ENCODE results near the gene PRR5L.

Gene PRR5L

DNA sequence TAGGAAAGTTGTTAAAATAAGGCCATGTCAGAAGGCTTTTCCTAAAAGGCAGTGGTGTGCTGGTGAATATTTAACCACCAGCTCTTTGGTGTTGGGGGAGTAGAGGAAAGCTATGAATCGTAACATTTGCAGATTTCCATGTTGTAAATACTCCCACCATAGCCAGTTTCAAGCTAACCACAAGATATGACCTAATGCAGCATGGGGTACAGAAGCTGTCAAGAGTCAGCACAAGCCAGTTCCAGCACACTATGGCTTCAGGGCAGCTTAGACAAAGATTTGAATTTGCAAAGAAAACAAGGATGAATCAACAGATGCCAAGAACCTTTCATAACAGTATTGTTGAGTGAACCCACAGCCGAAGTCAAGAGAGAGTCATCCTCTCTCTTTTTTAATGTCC lies 46.8 kb upstream of the PRR5L start:
- Histone ChIP-seq H3K36me3 (ENCODE audit: control insufficient read depth in 2 of 2, insufficient read depth in 1 of 2, low read length in 2 of 2) (no peaks in the 10 kb centered on the region), H3K4me3 (ENCODE audit: low read depth, low read length) (no peak overlapping the region), H3K9me3 (ENCODE audit: control insufficient read depth, insufficient read depth, low read depth, low read length) (no peaks in the 10 kb centered on the region), H3K4me1 (ENCODE audit: control insufficient read depth, insufficient read depth, low read length) (no peaks in the 10 kb centered on the region), H3K27ac (ENCODE audit: extremely low read depth, low read depth, low read length) (no peak overlapping the region)
- POLR2A ChIA-PET, result interaction anchor here (0.6 kb wide), 1 partner anchor 91 kb away, joined by 5 read pairs; no protein-coding TSS in a partner anchor
- TF ChIP-seq SALL2 (tag by site-specific recombination; IDR thresholded peaks at IDR 0.05; ENCODE audit: borderline replicate concordance) (no peak), GLI2 (tag by site-specific recombination; IDR thresholded peaks at IDR 0.05; ENCODE audit: borderline replicate concordance, low read depth) (no peak), MZF1 (tag by site-specific recombination; IDR thresholded peaks at IDR 0.05; ENCODE audit: borderline replicate concordance) (no peak), ZNF280D (tag by site-specific recombination; IDR thresholded peaks at IDR 0.05) (no peak), ZSCAN16 (tag by site-specific recombination; IDR thresholded peaks at IDR 0.05) (no peak)
- TF ChIP-seq, protein P1, sequence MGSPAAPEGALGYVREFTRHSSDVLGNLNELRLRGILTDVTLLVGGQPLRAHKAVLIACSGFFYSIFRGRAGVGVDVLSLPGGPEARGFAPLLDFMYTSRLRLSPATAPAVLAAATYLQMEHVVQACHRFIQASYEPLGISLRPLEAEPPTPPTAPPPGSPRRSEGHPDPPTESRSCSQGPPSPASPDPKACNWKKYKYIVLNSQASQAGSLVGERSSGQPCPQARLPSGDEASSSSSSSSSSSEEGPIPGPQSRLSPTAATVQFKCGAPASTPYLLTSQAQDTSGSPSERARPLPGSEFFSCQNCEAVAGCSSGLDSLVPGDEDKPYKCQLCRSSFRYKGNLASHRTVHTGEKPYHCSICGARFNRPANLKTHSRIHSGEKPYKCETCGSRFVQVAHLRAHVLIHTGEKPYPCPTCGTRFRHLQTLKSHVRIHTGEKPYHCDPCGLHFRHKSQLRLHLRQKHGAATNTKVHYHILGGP (tag by site-specific recombination; IDR thresholded peaks at IDR 0.05), result no peak
- CTCF ChIA-PET, result interaction anchor here (0.6 to 2.4 kb wide), 8 partner anchors 9 to 761 kb away, joined by 3 to 27 read pairs (median 4); no protein-coding TSS in a partner anchor

- Histone ChIP-seq H3K27ac (ENCODE audit: extremely low read depth, low read depth, low read length) (no peak overlapping the region), H3K36me3 (ENCODE audit: control insufficient read depth in 2 of 2, insufficient read depth in 1 of 2, low read length in 2 of 2) (no peaks in the 10 kb centered on the region), H3K9me3 (ENCODE audit: control insufficient read depth, insufficient read depth, low read depth, low read length) (no peaks in the 10 kb centered on the region), H3K4me3 (ENCODE audit: low read depth, low read length) (no peak overlapping the region), H3K4me1 (ENCODE audit: control insufficient read depth, insufficient read depth, low read length) (no peaks in the 10 kb centered on the region)
- ChIA-PET CTCF (interaction anchor here (0.9 kb wide), 1 partner anchor 15 kb away, joined by 3 read pairs; no protein-coding TSS in a partner anchor), POLR2A (no interaction called here)
- TF ChIP-seq ZNF544 (tag by site-specific recombination; IDR thresholded peaks at IDR 0.05), result no peak
- TF ChIP-seq KLF9 (tag by site-specific recombination; IDR thresholded peaks at IDR 0.05; ENCODE audit: low read depth), result no peak
Observed at GRCh38 chr11:36251823-36252222, 44.3 kb upstream of the PRR5L start.

DNA sequence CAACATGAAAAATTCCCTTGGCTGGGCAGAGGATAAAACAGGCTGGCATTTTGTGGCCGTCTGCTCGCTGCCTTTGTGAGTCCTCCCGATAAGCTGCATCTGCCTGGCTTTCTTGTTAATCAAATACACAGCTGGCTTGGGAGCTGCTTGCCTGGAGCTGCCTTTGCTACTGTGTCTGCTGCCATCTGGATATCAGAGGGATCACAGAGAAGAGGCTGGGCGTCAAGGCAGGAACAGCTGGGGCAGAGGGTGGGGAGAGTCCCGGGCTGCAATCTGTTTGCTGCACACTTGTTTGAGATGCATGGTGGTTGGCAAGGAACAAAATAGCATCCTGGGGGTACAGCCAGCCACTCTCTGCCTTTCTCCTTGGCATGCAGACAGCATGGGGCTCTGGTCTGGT lies 42.9 kb upstream of the PRR5L start:
- TF ChIP-seq YY2 (tag by site-specific recombination; IDR thresholded peaks at IDR 0.05) (no peak), KLF17 (tag by site-specific recombination; IDR thresholded peaks at IDR 0.05) (no peak), ZNF660 (tag by site-specific recombination; IDR thresholded peaks at IDR 0.05) (no peak), ZNF843 (tag by site-specific recombination; IDR thresholded peaks at IDR 0.05) (no peak), ZNF785 (tag by site-specific recombination; IDR thresholded peaks at IDR 0.05) (no peak), ZNF621 (tag by site-specific recombination; IDR thresholded peaks at IDR 0.05) (no peak), ZNF596 (tag by site-specific recombination; IDR thresholded peaks at IDR 0.05) (no peak), ZNF398 (tag by site-specific recombination; IDR thresholded peaks at IDR 0.05) (no peak), EGR2 (tag by site-specific recombination; IDR thresholded peaks at IDR 0.05; ENCODE audit: low read depth) (no peak), ZEB2 (tag by site-specific recombination; IDR thresholded peaks at IDR 0.05) (no peak), GLI2 (tag by site-specific recombination; IDR thresholded peaks at IDR 0.05; ENCODE audit: borderline replicate concordance, low read depth) (no peak), ZNF239 (tag by site-specific recombination; IDR thresholded peaks at IDR 0.05) (no peak), FEZF1 (tag by site-specific recombination; IDR thresholded peaks at IDR 0.05) (no peak)
- Histone ChIP-seq H3K27ac (ENCODE audit: extremely low read depth, low read depth, low read length) (no peak overlapping the region), H3K4me1 (ENCODE audit: control insufficient read depth, insufficient read depth, low read length) (no peaks in the 10 kb centered on the region), H3K9me3 (ENCODE audit: control insufficient read depth, insufficient read depth, low read depth, low read length) (no peaks in the 10 kb centered on the region), H3K36me3 (ENCODE audit: control insufficient read depth in 2 of 2, insufficient read depth in 1 of 2, low read length in 2 of 2) (no peaks in the 10 kb centered on the region), H3K4me3 (ENCODE audit: low read depth, low read length) (no peak overlapping the region)
- ChIA-PET CTCF (no interaction called here), POLR2A (no interaction called here)

Data from HEK293 (cell line).